Measurements from ENCODE around the gene ESRRB.

The ESRRB gene

DNA sequence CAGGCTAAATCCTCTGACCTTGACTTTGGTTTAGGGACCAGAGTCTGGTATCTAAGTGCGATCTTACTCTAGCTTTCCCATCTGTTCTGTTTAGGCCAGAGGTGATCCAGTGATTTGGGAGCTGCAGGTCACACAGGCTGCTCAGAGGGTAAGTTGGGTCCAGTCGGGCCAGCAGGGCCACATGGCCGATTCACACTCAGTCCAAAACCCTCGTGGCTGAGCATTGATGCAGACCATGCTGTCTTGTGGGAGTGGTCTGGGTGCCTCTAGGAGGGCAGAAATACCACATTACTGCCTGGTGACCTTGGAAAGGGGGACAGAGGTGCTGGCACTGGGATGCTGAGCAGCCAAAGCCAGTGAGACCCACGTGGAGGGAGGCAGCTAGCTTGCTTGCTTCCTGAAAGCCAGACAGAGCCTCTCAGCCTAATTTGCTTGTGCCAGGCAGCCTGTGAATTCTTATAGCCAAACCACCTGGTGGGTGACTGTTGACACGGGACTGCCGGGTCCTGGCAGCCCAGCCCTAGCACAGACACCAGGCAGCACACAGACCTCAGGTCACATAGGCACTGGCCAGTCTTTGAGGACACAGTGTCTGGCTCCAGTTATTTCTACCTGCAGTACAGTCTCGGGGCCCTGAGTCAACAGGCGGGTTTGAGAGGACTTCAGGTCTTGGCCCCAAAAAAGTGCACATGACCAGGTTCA, 31.7 kb downstream of the ESRRB start:
- DNase-seq (ENCODE audit: low spot score): no peak

DNA sequence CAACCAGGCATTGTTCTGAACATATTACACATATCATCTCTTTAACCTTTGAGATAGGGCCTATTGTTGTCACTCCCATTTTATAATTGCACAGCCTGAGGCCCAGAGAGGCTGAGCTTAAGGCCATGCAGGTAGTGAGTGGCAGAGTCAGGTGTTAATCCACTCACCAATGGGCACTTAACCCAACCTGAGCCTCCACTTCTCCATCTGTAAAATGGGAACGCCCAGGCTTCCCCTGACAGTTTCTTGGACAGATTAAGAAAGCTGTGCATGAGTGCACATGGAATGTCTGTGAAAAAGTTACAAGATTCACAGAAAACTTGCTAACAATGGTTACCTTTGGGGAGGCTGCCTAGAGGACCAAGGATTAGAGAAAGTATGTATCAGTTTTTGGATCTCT, 32.9 kb downstream of the ESRRB start:
- no peak for DNase-seq (ENCODE audit: low spot score)

DNA sequence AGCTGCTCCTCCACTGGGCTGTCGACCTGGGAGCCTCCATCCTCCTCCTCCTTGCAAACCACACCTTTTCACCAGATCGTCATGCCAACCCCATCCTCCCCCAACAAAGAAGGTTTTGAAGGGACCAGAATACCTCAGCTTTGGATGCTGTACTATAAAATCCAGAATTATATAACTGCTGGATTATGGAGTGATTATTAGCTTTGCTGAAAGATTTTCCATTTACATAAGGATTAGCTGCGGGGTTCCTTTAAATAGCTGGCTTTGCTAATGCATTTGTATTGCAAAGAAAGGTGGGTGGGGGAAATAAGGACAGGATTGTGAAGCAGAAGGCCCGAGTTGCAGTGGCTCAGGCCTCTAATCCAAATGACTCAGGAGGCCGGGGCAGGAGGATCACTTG, 36.6 kb downstream of the ESRRB start:
- DNase-seq (ENCODE audit: low spot score): no peak

DNA sequence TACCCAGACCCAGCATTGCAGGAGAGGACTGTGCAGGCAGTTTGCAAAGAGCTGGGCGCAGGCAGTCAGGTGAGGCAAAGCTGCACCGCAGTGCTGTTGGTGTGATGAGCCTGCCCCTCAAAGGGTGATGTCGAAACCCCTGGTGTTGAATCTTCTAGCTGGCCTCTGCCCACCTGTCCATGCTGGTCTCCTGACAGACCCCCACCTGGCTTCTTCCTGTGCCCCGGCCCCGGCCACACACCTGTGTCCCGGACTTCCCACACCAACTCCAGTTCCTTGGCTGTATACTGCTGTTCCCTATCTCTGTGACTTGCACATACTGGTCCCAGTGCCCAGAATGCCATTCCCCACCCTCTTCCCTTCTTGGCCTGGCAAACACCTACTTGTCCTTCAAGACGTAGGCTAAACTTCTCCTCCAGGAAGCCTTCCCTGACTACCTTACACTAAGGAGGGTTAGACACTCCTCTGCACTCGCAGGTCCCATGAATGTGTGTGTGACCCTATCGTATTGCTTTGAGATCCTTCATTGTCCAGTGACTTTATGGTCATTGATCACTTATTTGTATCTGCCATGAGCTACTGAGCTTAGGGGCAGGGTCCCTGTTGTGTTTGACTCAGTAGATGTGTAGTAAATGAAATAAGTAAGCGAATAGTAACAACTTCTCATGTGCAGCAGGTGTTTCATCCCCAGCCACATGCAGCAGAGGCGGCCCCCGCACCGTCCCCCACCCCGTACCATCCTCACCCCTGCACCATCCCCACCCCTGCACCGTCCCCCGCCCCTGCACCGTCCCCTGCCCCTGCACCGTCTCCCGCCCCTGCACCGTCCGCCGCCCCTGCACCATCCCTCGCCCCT, 37.4 kb downstream of the ESRRB start:
- no peak for DNase-seq (ENCODE audit: low spot score)

DNA sequence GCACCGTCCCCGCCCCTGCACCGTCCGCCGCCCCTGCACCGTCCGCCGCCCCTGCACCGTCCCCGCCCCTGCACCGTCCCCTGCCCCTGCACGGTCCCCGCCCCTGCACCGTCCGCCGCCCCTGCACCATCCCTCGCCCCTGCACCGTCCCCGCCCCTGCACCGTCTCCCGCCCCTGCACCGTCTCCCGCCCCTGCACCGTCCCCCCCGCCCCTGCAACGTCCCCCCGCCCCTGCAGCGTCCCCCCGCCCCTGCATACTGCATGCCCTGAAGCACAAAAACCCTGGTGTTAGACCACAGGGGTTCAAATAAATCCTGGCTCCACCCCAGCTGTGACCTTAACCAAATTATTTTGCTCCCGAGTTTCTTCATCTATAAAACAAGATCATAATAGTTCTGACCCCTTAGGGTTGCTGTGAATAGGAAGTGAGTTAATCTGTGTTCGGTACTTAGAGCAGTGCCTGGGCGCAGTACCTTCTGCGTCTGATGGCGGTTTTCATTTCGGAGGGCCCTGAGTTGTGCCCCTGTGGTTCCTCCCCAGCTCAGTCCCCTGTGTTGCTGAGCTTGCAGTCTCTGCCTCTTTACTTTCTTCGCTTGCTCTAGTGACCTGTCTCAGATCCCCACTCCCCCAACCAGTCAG, 38.1 kb downstream of the ESRRB start:
- no peak for DNase-seq (ENCODE audit: low spot score)

GRCh38 chr14:76419399-76419798, 43.5 kb downstream of the ESRRB start:
- no peak for DNase-seq (ENCODE audit: low spot score)

DNA sequence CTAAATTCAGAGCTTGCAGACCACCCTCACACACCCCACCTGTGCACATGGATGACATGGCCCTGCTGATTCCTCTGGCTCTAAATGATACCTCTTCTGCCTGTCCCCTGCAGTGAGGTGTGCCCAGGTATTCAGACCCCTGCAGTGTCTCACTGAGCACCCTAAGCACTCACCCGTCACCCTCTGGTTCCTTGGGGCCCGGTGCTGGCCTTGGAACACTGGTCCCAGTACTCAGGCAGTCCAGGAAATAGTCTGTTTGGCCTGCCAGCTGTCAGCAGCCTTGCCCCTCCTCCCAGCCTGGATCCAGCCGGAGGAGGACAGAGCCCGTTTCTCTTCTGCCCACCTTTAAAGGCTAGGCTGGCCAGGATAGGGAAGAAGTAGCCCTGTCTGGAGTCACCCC, 44.9 kb downstream of the ESRRB start:
- DNase-seq (ENCODE audit: low spot score): no peak

DNA sequence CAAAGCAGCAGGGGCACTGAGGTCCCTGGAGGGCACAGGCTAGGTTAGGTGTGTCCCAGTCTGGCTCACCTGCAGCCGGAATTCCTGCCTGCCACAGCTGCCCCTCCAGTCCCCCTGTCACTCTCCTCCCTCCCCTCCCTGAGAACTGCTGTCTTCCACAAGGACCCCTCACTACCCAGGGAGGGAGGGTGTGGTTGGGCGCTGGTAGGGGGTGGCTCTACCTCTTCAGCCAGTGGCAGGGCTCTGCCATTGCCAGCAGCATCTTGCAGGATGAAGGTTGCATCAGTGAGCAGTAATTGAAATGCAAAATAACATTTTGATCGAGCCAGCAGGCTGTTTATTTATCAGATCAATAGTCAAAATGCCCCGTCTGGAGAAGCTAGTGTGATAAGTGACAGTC, 45.7 kb downstream of the ESRRB start:
- no peak for DNase-seq (ENCODE audit: low spot score)

GRCh38 chr14:76422662-76423061, 46.7 kb downstream of the ESRRB start:
- DNase-seq (ENCODE audit: low spot score): no peak

DNA sequence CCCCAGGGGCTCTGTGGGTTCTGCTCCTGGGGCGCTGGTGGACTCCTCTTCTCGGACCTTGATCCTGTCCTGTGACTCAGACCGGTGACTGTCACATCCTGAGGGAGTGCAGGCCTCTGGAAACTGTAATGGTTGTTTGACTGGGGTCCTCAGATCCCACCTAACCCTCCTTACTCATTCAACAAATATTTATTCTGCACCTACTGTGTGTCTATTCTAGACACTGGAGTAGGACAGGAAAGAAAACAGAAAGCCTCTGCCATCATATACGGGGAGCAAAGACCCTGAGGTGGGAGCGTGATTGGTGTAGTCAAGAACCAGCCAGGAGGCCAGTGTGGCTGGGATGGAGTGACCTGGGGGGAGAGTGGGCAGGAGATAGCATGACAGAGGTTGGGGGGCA, 47.6 kb downstream of the ESRRB start:
- DNase-seq (ENCODE audit: low spot score): no peak

- no peak for DNase-seq (ENCODE audit: low spot score)
Observed at GRCh38 chr14:76424359-76424758, 48.4 kb downstream of the ESRRB start.

GRCh38 chr14:76426161-76426696, 50.3 kb downstream of the ESRRB start:
- no peak for DNase-seq (ENCODE audit: low spot score)

- DNase-seq (ENCODE audit: low spot score): no peak
Observed at GRCh38 chr14:76428611-76429010, 52.7 kb downstream of the ESRRB start.

- no peak for DNase-seq (ENCODE audit: low spot score)
Observed at GRCh38 chr14:76430017-76430416, 54.1 kb downstream of the ESRRB start.

- DNase-seq (ENCODE audit: low spot score): no peak
Observed at GRCh38 chr14:76430475-76430980, 54.6 kb downstream of the ESRRB start.

GRCh38 chr14:76431538-76431937, 55.6 kb downstream of the ESRRB start:
- DNase-seq (ENCODE audit: low spot score): no peak

GRCh38 chr14:76432827-76433752, 57.2 kb downstream of the ESRRB start:
- no peak for DNase-seq (ENCODE audit: low spot score)

GRCh38 chr14:76434220-76434619, 58.3 kb downstream of the ESRRB start:
- no peak for DNase-seq (ENCODE audit: low spot score)

DNA sequence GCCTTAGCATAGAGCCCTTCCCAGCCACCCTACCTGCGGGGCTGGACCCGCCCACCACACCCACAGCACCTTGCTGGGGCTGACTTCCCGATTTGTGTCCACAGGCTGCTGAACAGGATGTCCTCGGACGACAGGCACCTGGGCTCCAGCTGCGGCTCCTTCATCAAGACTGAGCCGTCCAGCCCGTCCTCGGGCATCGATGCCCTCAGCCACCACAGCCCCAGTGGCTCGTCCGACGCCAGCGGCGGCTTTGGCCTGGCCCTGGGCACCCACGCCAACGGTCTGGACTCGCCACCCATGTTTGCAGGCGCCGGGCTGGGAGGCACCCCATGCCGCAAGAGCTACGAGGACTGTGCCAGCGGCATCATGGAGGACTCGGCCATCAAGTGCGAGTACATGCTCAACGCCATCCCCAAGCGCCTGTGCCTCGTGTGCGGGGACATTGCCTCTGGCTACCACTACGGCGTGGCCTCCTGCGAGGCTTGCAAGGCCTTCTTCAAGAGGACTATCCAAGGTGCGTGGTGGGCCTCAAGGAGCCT, 63.4 kb downstream of the ESRRB start:
- DNase-seq (ENCODE audit: low spot score): no peak

DNA sequence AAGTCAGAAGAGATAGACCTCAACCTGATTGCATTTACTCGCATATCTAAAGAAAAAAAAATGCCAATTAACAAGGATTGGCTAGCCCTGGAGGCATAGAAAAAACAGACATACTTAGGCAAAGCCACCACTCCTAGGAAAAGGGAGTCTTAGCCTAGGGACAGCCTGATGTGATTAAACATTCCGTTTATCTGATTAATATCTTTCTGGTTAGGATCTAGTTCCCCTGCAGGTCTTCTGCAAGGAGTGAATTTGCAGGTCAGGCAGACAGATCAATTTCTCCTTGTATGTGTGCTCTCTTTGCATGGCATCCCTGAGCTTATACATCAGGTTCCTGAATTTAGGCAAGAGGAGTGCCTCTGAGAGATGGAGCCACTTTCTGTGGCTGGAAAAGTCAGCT, 70.5 kb downstream of the ESRRB start:
- no peak for DNase-seq (ENCODE audit: low spot score)

GRCh38 chr14:76446921-76447320, 71.0 kb downstream of the ESRRB start:
- no peak for DNase-seq (ENCODE audit: low spot score)
